Left cardiac atrium (tissue), 4 donors: Measurements from ENCODE around the gene ADGRB2. TPM values are rescaled to one million over a fixed set of nuclear protein-coding genes. Genes with fewer than 3 reads are reported as not detected.

ENCODE experiments used
- ATAC-seq, 2 donors: fragments of 200-7000 bp; cut with Tn5 transposase; one replicate each; pipeline ENCODE4 v1.9.1; 2020; ENCODE audit warnings: mild to moderate bottlenecking in 2 of 2, moderate library complexity in 2 of 2
- DNase-seq: peaks from one replicate; pipeline ENCODE4 v3.0.0-alpha.2; 2020
- intact Hi-C, 2 donors: fragments of 100-400 bp; cut with DNase I; formaldehyde crosslinking; loops; one replicate each; pipeline versions ENCODE4 v1.14.1 to v1.15.1; 2022 to 2023
- total RNA-seq, 2 donors: library from RNA; stranded (reverse); fragmentation: NEBNext Ultra II Directional; extraction: Animal tissue kit (Norgen Biotek cat#: 25700); gene quantifications; one replicate each; pipeline ENCODE4 v1.2.1, GENCODE V29; 2021
- donor health status: DM: no; HTN: yes; CAD: no.
- donor health status: DM: no; HTN: yes; CAD: no; lungs with severe emphysema.
- donor health status: DM: yes; HTN: yes; CAD: no.
- donor health status: Dilated cardiomyopathy.

The ADGRB2 gene
- total RNA-seq, 2 donors from 2014 or later, result 14.0 to 18.7 TPM

DNA sequence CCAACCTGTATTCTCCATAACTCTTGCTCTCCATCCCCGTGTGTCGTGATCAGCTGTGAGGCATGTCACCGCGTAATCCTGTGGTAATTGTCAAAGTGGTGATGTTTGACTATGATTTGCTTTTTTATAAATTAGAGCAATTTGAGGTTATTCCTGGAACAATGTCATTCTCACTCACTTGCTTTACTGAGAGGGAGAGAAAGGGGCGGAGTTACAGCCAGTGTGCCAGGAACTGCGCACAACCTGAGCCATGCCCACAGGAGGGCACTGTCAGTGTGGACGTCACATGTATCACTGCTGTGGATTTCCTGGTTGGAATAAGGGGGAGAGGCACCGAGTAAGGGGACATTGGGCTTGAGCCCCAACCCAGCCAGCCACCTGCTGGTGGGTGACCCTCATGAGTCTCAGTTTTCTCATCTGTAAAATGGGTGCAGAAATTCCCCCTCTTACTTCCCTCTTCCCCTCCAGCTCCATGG is 6.9 kb downstream of the ADGRB2 start:
- ATAC-seq (no peak), DNase-seq (no peak)
- intact Hi-C loops, result no loop called here

DNA sequence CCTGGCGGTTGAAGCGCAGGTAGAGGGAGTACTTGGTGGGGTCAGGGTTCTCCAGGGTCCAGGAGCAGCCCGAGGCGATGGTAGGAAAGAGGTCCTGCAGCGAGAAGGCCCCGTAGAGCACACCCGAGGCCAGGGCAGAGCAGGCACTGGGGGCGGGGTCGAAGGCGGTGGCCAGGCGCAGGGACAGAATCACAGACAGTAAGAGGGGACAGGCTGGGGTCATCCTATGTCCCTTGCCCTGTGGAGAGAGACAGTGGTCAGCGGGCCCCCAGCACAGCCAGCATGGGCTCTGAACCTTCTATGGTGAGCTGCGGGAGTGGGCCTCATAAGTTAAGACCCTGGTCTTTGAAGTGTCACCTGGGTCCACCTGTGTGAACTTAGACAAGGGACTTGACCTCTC is 7.6 kb downstream of the ADGRB2 start:
- ATAC-seq (no peak), DNase-seq (no peak)
- intact Hi-C loops, result no loop called here

DNA sequence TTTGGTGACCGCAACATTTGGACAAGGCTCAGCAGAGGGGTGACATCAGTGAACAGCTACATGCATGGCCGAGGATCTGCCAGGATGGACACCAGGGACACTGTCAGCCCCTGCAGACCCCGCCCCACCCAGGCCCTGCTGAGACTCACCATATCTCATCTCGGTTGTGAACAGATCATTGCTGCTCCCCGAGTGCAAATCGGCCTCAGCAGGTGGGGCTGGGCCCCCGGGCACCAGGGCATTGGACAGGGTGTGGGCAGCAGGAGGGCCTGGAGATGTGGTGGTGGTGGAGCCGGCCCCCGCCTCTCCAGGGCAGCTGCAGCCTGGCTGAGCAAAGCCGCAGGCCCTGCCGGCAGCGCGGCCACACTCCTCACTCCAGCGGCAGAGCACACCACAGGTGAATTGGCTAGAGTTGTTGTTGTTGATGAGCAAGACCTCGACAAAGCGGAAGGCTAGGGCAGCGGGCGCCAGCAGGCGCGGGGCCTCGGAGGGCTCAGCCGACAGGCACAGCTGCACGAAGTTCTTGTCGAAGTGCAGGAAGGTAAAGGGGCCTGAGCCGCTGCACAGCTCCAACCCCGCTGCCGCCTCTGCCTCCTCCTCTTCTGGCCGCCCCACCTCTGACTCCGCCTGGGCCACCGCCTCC is 8.2 kb downstream of the ADGRB2 start:
- no peak for ATAC-seq
- DNase-seq, result no peak
- intact Hi-C loops, result no loop called here

DNA sequence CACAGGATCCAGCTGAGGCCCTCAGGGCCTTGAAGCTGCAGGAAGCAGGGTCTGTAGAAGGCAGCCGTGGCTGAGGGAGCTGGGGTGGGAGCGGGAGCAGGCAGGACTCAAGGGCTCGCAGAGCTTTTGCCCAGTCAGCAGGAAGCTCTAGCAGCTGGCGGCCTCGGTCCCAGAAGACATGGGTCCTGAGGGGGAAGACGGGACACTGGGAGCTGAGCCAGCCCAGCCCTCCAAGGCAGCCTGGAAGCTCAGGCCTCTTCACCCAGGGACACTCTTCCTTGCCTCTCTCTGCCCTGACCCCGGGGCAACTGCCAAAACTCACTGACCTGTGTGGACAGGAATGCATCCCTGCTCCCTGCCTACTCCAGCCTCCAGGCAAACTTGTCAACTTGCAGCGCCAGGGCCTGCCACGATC is 8.9 kb downstream of the ADGRB2 start:
- ATAC-seq (no peak), DNase-seq (no peak)
- intact Hi-C loops, result no loop called here

DNA sequence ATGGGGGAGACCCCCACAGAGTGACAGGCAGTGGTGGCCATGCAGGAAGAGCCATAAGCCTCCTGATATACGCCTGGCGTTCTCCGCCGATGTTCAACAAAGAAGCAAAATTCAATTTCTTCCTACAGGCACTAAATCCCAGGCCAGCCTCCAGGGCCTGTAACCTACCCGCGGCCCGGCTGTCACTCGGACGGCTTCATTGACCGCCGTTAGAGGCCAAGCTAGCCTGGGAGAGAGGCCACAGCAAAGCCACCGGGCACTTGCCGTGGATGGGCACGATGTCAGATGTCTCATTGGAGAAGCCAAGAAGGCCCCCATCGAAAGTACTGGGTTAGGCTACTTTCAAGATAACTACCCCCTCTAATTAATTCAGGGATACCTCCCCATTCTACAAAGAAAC is 9.7 kb downstream of the ADGRB2 start:
- intact Hi-C loops, result no loop called here
- no peak for ATAC-seq

DNA sequence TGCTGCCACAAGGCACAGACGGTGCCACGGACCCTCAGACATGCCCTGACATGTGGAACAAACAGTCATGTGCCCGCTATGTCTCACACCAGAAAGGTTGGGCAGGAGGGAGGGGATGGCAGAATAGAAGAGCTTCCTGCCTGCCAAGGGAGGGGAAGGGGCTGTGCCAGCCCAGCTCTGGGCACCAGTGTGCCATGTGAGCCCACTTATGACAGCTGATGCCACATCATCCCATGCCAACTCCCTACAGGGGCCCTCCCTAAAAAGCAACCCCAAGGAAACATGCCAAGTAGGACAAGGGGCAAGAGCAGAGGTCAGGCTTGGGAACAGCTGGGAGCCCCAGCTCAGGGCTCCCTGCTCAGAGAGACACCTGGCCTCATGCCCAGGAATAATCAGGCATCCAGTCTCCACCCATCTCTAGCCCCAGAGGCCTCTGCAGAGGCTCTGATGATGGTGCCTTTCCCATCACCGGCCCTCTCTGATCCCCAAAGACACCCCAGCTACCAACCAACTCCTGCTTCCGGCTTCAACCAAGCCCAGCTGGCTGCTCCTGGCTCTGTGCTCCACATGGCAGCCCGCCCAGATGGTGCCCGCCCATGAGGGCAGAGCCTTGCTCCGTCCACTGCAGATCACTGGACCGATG is 10.3 kb downstream of the ADGRB2 start:
- peak; percentile 63 for DNase-seq
- intact Hi-C loops, result no loop called here
- ATAC-seq, result peak; percentile 54 to 64

More for the DNA sequence above, 9.7 kb downstream of the ADGRB2 start:
- no peak for DNase-seq

DNA sequence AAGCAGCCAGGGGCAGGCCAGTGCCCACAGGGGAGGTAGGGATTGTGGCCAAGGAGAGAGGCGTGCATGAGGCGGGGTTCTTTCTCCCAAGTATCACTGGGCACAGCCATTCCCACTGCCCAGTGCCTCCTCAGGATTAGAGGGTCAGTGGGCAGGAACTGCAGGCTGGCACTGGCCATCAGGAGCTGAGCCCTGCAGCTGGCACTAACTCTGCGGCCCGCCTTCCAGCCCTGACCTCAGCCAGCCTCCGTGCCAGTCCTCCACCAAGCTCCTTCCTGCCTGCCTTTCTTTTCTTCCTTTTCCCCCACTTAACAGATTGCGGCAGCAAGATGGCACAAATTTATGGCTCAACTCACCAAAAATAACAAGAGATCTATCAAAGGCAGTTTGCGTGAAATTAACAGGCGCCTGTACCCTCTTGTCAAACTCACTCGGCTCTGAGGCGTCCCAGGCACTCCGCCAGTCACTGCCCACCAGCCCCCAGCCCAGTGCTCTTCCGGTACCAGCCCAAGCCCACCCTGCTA is 11.1 kb downstream of the ADGRB2 start:
- ATAC-seq, result peak; percentile 18 to 39

DNA sequence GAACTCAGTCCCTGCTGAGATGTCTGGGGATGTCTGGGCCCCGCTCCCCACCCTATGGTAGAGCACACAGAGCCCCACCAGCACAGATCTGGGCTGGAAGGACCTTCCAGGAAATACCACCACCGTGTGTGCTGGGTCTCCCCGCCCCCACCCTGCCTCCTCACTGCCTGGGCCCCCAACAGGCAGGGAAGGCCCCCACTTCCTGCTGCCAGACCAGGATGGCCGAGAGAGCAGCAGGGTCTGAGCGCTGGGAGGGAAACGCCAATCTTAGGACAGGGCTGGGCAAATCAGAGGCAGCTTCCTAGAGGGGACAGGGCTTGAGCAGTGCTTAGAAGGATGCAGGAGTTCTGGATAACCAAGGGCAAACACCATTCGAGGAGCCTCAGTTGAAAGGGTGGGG is 11.9 kb downstream of the ADGRB2 start:
- DNase-seq (no peak), ATAC-seq (no peak)
- intact Hi-C loops, result no loop called here

More for the DNA sequence above, 11.1 kb downstream of the ADGRB2 start:
- no peak for DNase-seq
- intact Hi-C loops, result no loop called here

DNA sequence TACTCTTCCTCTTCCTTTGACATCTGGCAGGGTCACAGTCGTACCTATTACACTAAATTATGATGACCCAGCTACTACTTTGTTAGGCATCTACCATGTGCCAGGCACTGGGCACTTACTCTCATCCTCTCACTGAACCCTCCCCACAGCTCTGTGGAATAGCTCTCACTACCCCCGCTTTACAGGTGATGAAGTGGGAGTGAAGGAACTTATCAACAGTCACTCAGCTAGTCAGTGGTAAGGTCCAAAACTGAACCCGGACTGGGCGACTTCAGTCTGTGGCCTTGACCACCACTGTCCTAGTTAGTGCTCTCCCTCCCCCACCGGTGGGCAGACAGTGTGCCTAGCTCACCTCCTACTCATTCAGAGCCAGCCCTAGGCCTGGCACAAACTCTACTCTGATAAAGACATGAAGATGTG is 12.3 kb downstream of the ADGRB2 start:
- DNase-seq (no peak), ATAC-seq (peak; percentile 7 to 42)
- intact Hi-C loops, result no loop called here

DNA sequence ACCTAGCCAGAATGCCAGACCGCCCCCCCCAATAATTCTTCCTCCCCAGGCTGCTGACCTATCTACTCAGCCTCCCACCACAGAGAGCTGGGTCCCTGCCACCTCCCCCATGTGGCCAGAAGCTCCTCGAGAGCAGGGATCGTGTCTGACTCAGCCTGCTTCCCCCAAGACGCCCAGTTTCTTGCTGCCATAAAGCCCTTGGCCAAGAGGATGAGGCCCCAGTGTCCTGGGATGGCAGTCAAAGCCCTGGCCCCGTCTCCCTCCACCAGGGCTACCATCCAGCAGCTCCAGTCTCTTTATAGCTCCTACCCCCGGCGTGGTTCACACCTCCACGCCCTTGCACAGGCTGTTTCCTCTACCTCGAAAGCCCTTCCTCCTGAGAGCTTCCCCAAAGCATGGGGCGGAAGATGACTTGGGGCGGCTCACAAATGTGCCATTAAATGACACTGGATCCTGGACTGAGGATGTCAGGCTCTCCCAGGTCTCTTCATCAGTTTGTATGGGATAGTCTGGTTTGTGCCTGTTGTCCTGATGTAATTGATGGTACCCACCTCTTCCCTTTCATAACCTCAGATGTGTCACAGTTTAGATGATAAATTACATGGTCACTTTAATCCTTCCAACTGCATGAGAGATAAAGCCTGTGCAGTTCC is 13.2 kb downstream of the ADGRB2 start:
- intact Hi-C loops, result no loop called here
- peak in 1 of 2 donors; percentile 6 for ATAC-seq
- DNase-seq, result no peak

DNA sequence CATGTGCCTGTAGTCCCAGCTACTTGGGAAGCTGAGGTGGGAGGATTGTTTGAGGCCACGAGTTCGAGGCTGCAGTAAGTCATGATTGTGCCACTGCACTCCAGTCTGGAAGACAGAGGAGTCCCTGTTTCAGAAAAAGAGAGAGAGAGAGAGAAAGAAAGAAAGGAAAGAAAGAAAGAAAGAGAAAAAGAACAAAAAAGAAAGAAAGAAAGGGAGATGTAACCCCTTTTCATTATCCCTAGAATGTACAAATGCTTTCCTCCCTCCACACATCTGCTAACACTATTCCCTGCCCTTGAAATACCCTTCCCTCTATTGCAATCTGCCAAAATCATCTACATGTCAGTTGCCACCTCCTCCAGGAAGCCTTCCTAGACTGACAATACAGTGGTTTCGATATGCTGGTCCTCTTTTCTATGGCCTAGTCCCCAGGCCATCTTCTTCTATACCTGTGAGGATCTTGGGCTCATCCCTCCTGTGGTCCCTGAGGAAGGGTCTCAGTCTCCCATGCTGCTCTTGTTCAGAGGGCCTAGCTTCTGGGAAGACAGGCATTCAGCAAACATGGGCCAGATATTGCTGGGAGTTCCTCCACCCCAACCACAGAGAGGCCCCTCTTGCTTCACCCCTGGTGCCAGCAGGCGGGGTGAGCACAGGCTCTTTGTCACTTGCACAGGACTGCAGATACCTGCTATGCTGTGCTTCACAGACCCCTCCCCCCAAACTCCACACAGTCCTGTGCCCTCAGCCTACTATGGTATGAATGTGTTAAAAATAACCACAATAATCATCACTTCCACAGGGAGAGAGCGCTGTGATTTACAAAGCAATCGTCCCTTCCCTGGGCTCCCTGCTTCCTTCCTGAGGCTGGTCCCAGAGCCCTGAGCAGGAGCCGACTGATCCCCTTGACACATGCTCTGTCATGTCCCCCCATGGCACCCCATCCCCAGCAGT is 14.1 kb downstream of the ADGRB2 start:
- DNase-seq (no peak), ATAC-seq (no peak)
- intact Hi-C loops, result no loop called here

DNA sequence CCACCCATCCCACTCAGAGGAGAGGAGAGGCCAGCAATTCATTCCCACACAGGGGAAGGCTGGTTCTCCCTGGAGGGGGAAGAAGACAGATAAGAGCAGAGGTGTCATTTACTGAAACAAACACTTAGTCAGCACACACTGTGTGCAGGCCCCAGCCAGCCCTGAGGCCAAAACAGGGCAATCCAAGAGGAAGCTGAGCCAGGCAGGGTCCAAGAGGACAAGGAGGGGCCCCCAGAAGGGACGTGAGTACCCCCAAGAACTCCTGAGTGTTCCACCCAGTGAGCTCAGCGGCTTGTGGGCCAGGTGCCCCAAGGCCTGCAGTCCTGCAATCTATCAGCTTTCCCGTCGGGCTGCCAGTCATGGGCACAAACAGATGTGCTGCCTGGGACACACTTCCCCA is 15.8 kb downstream of the ADGRB2 start:
- ATAC-seq, result peak; percentile 6 to 26
- intact Hi-C loops, result no loop called here
- DNase-seq, result no peak

DNA sequence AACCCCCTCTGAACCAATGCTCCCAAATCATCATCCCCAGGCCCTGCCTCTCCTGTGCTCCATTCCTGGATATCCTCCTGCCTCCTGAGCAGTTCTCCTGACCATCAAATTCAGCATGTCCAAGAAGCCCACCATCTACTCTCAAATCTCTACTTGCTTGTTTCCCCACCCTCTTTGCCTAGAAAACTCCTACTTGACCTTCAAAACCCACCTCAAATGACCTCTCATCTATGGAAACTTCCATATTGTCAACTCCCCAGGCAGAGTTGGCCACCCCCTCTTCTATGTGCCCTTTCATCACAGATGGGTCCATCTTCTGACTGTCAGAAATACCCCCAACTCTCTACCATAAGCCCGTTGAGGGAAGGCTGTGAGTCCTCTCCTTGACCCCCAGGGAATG is 16.8 kb downstream of the ADGRB2 start:
- intact Hi-C loops, result no loop called here
- ATAC-seq (no peak), DNase-seq (no peak)

DNA sequence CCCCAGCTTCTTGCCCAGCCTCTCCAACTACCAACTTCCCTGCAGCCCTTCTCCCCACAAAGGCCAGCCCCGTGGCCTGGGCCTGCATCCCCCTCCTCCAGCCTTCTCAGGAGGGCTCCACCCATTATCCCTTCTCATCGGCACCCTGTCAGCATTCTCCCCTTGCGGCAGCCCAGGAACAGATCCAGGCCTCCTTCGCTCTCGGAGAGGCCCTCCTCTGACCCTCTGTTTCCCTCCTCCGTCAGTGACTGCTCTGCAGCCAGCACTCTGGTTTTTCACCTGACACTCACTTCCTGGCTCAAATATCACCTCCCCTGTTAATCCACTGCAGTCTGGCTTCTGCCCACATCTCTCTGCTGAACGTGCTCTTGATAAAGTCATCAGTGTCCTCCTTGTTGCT is 17.5 kb downstream of the ADGRB2 start:
- intact Hi-C loops, result loop anchor here in 1 of 2 donors (1.0 kb wide), 1 partner anchor 83 kb away; no protein-coding TSS in a partner anchor
- ATAC-seq, result peak; percentile 35 to 55
- no peak for DNase-seq

DNA sequence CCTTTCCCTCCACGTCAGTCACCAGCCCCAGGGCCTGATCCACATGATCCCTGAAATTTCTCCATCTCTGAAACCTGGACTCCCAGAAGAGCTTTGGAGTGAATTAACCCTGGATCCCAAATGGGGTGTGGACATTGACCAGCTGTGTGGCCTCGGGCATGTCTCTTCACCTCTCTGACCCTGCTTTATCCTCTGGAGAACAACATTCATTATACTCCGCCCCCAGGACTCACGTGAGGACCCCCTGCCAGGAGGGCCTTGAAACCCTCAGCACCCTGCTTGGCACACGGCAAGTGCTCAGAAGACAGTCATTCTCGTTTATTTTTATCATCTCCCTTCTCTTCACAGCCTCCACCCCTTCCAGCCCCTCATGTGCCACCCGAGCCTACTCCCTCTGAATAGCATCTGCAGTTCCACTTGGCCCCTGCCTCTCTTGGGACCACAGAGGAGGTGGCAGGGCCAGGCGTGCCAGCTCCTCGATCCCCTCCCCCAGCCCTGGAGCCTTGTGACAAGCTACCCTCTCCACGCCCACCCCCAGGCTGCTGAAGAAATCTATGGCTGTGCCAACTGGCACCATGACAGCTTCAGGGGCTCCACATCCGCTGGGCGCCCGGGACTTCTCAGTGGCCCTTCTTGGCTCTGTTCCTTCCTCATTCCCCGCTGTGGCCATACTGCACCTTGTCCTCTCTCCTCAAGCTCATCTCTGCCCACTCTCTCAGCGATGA is 18.0 kb downstream of the ADGRB2 start:
- ATAC-seq (peak; percentile 2 to 13), DNase-seq (no peak)
- intact Hi-C loops, result loop anchor here in 1 of 2 donors (1.0 kb wide), 1 partner anchor 83 kb away; no protein-coding TSS in a partner anchor

DNA sequence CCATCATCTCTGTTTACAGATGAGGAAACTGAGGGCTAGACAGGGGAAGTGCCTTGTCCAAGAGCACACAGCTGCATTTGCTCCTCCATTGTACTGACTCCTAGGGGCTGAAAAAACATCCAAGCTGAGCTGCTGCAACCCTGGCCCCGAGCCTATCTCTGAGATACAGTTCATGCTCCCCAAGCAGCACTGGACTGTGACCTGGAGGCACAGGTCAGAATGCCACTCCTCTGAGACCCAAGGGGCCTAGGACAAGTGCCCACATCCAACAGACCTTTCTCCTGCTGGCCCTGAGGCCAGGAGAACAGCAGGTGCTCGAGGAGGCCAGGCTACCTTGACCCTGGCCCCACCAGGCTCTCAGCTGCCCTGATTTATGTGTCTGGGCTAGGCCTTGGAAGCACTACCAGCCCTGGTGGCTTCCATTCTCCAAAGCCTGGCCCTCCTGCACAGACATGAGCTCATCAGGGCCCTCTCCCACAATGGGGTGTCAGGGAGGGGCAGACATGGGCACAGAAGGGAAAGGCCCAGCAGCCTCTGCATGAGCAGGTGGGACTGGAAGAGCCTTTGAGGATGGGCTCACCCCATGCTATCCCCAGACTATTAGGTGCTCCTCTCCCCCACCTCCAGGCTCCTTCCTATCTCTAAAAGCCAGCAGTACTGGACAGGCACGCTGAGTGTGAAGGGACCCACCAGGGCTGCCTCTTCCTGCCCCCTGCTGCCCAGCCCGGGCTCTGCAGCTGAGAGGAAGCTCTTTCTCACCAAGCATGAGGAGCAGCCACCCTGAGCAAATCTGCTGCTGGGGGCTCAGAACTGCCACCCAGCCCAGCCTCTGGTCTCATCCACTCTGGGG is 18.8 kb downstream of the ADGRB2 start:
- DNase-seq, result peak; percentile 77
- intact Hi-C loops, result no loop called here
- ATAC-seq, result peak; percentile 68 to 70

DNA sequence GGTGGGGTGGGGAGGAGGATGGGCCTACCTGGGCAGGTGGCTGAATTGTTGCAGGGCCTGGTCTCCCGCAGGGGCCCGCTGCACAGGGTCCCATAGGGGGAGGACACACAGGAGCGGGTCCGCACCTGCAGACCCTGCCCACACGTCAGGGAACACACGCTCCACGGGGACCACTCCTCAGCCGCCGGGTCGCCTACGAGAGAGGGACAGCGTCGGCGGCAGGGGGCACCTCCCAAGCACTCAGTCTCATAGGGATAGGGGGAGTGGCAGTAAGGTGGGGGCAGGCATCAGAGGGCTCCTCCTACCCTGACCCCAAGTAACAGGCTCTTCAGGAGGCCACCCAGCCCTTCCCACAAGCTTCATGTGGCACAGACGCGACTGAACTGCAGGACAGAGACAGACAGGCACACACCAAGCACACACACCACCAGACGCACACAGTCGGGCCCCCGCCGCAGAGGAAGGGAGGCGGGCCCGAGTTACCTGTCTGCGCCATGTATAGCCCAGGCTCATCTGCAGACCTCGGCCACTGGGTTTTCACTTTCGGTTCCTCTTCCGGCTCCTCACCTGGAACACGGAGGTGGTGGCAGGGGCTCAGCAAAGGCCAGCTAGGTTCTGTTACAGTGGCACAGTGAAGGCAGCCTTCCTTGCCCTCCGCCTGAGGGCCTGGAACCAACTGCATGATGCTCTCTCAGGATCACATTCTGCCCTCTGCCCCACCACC is 19.8 kb downstream of the ADGRB2 start:
- intact Hi-C loops, result no loop called here
- DNase-seq, result no peak
- ATAC-seq, result no peak
